Measurements from ENCODE around the gene EME2. TPM values are rescaled to one million over a fixed set of nuclear protein-coding genes. Genes with fewer than 3 reads are reported as not detected.

EME2 gene
- total RNA-seq, 1 experiment from 2014 or later, result 19.5 TPM

- ChIA-PET POLR2A (ENCODE audit: low non-redundant PET) (no interaction called here), CTCF (no interaction called here)
- peaks cover 16% of the 10 kb centered on the region for H3K36me3 ChIP-seq (ENCODE audit: insufficient read depth, low read length, poor library complexity, severe bottlenecking)
- no peak overlapping the region for H3K4me3 ChIP-seq (ENCODE audit: low read depth, low read length, poor library complexity, severe bottlenecking)
- H3K27ac ChIP-seq (ENCODE audit: low read depth, low read length, poor library complexity, severe bottlenecking), result no peak overlapping the region
- TF ChIP-seq CTCF (conservative IDR thresholded peaks at IDR 0.05; ENCODE audit: low read depth, low read length) (no peak), EZH2 (IDR thresholded peaks at IDR 0.05; ENCODE audit: borderline replicate concordance, low read depth, low read length, poor library complexity, severe bottlenecking) (no peak)
- no TSS peak for BruUV-seq (replicated peaks)
- intact Hi-C loops (cut with micrococcal nuclease; ENCODE audit: unreplicated experiment), result loop anchor here (10.0 kb wide), 1 partner anchor 50 kb away; the partner anchor contains the start of genes FAHD1 and HAGH
- no peaks in the 10 kb centered on the region for H3K27me3 ChIP-seq (replicated peaks; ENCODE audit: insufficient read depth, low read depth, low read length, poor library complexity)
- peaks cover 1% of the 10 kb centered on the region for H3K4me1 ChIP-seq (ENCODE audit: insufficient read depth, low read length, poor library complexity, severe bottlenecking)
- no peaks in the 10 kb centered on the region for H3K9me3 ChIP-seq (ENCODE audit: low read depth, low read length, poor library complexity, severe bottlenecking)
- no peak for DNase-seq (ENCODE audit: low spot score)
These were observed 2.6 kb downstream of the EME2 start for GRCh38 chr16:1775006-1775845.

- no peak for DNase-seq (ENCODE audit: low spot score)
- POLR2A ChIA-PET (ENCODE audit: low non-redundant PET), result no interaction called here
- Histone ChIP-seq H3K36me3 (ENCODE audit: insufficient read depth, low read length, poor library complexity, severe bottlenecking) (peaks cover 14% of the 10 kb centered on the region), H3K27me3 (replicated peaks; ENCODE audit: insufficient read depth, low read depth, low read length, poor library complexity) (no peaks in the 10 kb centered on the region), H3K9me3 (ENCODE audit: low read depth, low read length, poor library complexity, severe bottlenecking) (no peaks in the 10 kb centered on the region), H3K27ac (ENCODE audit: low read depth, low read length, poor library complexity, severe bottlenecking) (no peak overlapping the region), H3K4me1 (ENCODE audit: insufficient read depth, low read length, poor library complexity, severe bottlenecking) (no peaks in the 10 kb centered on the region), H3K4me3 (ENCODE audit: low read depth, low read length, poor library complexity, severe bottlenecking) (no peak overlapping the region)
- intact Hi-C loops (cut with micrococcal nuclease; ENCODE audit: unreplicated experiment), result loop anchor here (10.0 kb wide), 1 partner anchor 49 kb away; the partner anchor contains the start of genes FAHD1 and HAGH
- CTCF ChIA-PET, result no interaction called here
- TF ChIP-seq CTCF (conservative IDR thresholded peaks at IDR 0.05; ENCODE audit: low read depth, low read length) (no peak), EZH2 (IDR thresholded peaks at IDR 0.05; ENCODE audit: borderline replicate concordance, low read depth, low read length, poor library complexity, severe bottlenecking) (no peak)
- no TSS peak for BruUV-seq (replicated peaks)
These were observed 3.4 kb downstream of the EME2 start for GRCh38 chr16:1775846-1776671.

GRCh38 chr16:1776672-1776955 lies 4.0 kb downstream of the EME2 start:
- Histone ChIP-seq H3K36me3 (ENCODE audit: insufficient read depth, low read length, poor library complexity, severe bottlenecking) (peaks cover 14% of the 10 kb centered on the region), H3K4me3 (ENCODE audit: low read depth, low read length, poor library complexity, severe bottlenecking) (no peak overlapping the region), H3K27me3 (replicated peaks; ENCODE audit: insufficient read depth, low read depth, low read length, poor library complexity) (no peaks in the 10 kb centered on the region), H3K9me3 (ENCODE audit: low read depth, low read length, poor library complexity, severe bottlenecking) (no peaks in the 10 kb centered on the region), H3K4me1 (ENCODE audit: insufficient read depth, low read length, poor library complexity, severe bottlenecking) (no peaks in the 10 kb centered on the region), H3K27ac (ENCODE audit: low read depth, low read length, poor library complexity, severe bottlenecking) (no peak overlapping the region)
- BruUV-seq (replicated peaks), result no TSS peak
- TF ChIP-seq CTCF (conservative IDR thresholded peaks at IDR 0.05; ENCODE audit: low read depth, low read length), result no peak
- TF ChIP-seq EZH2 (IDR thresholded peaks at IDR 0.05; ENCODE audit: borderline replicate concordance, low read depth, low read length, poor library complexity, severe bottlenecking), result no peak
- no peak for DNase-seq (ENCODE audit: low spot score)
- intact Hi-C loops (cut with micrococcal nuclease; ENCODE audit: unreplicated experiment), result loop anchor here (10.0 kb wide), 1 partner anchor 48 kb away; the partner anchor contains the start of genes FAHD1 and HAGH
- CTCF ChIA-PET, result no interaction called here
- POLR2A ChIA-PET (ENCODE audit: low non-redundant PET), result no interaction called here

All from A673 (cell line).